GM12873 (cell line): ENCODE data around the gene MTFP1.

Experiments
- CTCF ChIP-seq: IDR thresholded peaks from 2 replicates; pipeline ENCODE4 v1.5.1; 2012; ENCODE audit warnings: low read depth, mild to moderate bottlenecking, moderate library complexity, low read length, control low read depth; ENCODE audit not compliant: insufficient read depth; ENCODE audit errors: missing control alignments

MTFP1 gene

DNA sequence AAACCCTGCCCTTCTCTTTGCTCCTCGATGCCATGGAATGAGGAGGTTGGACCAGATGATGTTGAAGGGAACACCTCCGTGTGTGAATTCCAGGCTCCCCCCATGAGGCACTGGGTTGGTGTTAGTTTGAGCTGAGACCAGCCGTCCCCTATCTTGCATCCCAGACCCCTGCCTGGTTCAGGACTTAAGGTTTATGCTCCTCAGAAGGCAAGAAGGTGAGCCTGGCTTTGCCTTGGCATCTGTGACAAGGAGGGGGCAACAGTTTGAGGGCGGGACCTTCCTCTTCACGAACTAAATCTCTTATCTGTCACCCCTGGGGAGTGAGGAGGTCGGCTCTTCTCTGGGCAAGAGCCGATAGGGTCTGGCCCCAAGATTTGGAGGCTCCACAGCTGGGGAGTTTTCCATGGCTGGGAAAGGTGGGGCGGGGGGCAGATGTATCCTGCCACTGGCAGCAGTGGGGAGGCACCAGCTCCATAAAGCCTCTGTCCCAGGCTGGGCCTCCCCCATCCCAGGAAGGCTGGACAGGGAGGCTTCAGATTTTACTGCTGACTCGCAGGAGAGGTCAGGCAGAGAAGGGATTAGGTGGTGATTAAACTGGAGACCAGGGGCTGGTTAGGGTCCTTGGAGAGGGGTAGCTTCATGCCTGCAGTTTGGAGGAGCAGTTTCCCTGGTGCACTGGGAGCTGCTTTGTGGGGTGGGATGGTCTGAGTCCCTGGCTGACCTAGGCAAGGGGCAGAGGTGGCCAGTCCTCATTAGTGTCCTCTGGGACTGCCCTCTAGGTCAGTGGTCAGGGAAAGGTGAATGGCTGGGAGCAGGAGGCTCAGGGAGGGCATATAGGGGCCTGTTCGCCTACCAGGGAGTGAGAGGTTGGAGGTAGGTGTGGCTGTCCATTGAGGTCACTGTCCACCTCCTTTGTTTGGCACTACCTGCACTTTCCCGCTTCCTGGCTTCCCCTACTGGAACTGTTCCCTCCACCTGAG lies 27.6 kb upstream of the MTFP1 start:
- no peak for TF ChIP-seq CTCF

DNA sequence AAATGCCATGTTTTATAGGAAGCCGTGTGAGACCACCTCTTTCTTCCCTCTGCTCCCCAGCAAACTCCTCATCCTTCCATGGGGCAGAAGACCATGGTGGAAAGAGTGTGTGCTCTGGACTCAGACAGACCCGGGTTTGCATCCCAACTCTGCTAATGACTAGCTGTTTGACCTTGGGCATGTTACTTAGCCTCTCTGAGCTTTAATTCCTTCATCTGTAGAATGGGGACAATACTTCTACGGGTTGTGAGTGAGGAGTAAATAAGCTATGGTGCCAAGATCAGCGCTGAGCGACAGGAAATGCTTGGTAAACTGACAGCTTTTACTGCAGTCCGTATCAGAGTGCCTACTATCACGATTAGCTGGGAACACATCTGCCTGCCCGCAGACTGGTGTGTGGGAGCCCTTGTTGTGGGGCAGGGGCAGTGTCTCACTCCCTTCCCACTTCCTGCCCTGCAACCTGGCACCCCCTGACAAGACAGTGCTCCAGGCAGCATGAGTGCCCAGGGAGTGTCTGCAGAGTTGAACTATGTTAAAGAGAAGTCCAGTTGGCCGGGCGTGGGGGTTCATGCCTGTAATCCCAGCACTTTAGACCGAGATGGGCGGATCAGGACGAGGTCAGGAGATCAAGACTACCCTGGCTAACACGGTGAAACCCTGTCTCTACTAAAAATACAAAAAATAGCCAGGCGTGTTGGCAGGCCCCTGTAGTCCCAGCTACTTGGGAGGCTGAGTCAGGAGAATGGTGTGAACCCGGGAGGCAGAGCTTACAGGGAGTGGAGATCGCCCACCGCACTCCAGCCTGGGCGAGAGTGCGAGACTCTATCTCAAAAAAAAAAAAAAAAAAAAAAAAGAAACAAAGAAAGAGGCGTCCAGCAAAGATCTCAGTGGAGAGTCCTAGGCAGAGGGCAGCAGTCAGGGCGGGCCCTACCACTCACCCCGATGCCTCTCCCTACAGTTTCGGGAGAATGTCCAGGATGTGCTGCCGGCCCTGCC lies 26.6 kb upstream of the MTFP1 start:
- TF ChIP-seq CTCF, result no peak

- TF ChIP-seq CTCF, result no peak
Measured at GRCh38 chr22:30399718-30400117, 25.9 kb upstream of the MTFP1 start.

DNA sequence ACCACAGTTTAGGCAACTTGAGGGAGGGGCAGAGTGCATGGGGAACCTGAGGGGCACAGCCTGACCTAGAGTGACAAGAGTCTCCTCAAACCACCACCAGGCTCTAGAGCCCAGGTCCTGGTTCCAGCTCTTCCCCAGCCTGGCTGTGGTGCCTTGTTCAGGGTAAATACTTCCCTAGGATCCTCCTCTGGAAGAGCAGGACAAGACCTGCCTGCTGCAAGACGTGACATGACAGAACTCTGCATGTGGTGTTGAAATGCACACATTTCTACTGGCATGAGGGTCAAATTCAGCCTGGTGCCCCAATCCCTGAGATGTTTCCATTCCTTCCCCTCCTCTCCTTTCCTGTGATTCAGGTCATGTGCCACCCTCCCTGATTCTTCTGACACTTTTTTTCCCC lies 25.4 kb upstream of the MTFP1 start:
- no peak for TF ChIP-seq CTCF

GRCh38 chr22:30402028-30402765 lies 23.4 kb upstream of the MTFP1 start:
- TF ChIP-seq CTCF, result no peak

- no peak for TF ChIP-seq CTCF
Measured at GRCh38 chr22:30404307-30404706, 21.3 kb upstream of the MTFP1 start.

DNA sequence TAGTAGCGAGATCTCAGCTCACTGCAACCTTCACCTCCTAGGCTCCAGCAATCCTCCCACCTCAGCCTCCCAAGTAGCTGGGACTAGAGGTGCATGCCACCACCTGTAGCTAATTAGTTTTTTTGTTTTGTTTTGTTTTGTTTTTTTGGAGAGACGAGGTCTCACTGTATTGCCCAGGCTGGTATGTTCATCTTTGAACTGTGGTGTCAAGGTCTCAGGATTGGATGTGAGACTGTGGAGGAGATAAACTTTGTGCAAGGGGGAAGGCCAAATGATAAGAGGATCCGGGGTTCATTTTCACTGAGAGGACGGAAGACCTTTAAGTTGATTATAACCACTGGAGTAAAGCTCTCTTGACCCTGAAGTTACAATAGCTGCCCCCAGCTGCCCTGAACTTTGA lies 19.8 kb upstream of the MTFP1 start:
- no peak for TF ChIP-seq CTCF
